HUES6 (cell line): Measurements from ENCODE around the gene FEZ2.

Experiments used
- H3K27ac ChIP-seq: 2 replicates; pipeline ENCODE4 v1.7.0; 2013; ENCODE audit warnings: low read depth, mild to moderate bottlenecking, low read length, inconsistent platforms
- H3K27me3 ChIP-seq: 2 replicates; pipeline ENCODE4 v1.6.1; 2013; ENCODE audit warnings: low read length; ENCODE audit not compliant: control insufficient read depth, insufficient read depth
- H3K36me3 ChIP-seq: 2 replicates; pipeline ENCODE4 v1.6.1; 2013; ENCODE audit warnings: low read length; ENCODE audit not compliant: control insufficient read depth, insufficient read depth
- H3K4me1 ChIP-seq: 2 replicates; pipeline ENCODE4 v1.6.1; 2013; ENCODE audit warnings: low read length; ENCODE audit not compliant: control insufficient read depth, insufficient read depth
- H3K4me3 ChIP-seq: 2 replicates; pipeline ENCODE4 v1.5.1; 2013; ENCODE audit warnings: low read depth, low read length
- H3K9ac ChIP-seq: one replicate; pipeline ENCODE4 v1.6.1; 2013; ENCODE audit warnings: mild to moderate bottlenecking, low read length
- H3K9me3 ChIP-seq: 2 replicates; pipeline ENCODE4 v1.6.1; 2013; ENCODE audit warnings: low read depth, low read length; ENCODE audit not compliant: control insufficient read depth, insufficient read depth

The FEZ2 gene

DNA sequence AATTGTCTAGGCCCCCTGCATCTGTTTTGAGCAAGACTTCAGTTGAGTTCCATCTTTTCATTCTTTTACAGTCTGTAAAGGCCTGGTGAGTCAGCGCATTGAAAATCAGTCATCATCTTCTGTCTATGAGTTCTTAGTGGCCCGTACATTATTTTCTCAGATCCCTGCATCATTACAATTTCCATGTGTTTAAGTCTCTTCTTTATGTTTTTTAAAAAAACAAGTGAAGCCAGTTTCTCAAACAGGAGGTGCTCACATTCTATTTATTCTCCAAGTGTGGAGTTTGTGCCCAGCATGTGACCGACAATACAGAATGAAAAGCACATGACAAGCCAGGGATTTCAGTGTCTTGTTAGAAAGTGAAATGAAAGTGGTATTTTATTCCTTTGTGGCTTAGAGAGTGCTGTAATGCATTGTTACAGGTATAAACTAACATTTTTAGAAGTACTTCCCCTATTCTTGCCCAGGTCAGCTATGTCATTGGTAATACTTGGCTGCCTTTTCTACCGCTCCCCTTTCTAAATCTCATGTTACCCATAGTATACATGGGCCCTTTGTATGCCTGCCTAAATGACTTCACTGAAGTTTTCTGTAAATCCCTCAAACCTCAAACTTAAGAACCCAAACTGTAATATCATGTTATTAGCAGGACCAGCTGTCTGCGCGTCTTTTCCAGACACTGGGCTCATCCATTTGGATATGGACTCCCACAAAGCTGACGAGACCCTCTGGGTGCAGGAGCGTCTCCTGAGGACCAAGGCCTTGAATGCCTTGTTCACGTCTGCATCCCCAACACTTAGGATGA lies 67.6 kb downstream of the FEZ2 start:
- Histone ChIP-seq H3K9ac (no peak overlapping the region), H3K27me3 (no peaks in the 10 kb centered on the region), H3K4me1 (peaks cover 14% of the 10 kb centered on the region; the same call in 1 of the 2 replicates), H3K9me3 (no peaks in the 10 kb centered on the region), H3K4me3 (no peak overlapping the region), H3K36me3 (peaks cover 19% of the 10 kb centered on the region), H3K27ac (peak overlapping the region; percentile 52; the same call in 1 of the 2 replicates)

DNA sequence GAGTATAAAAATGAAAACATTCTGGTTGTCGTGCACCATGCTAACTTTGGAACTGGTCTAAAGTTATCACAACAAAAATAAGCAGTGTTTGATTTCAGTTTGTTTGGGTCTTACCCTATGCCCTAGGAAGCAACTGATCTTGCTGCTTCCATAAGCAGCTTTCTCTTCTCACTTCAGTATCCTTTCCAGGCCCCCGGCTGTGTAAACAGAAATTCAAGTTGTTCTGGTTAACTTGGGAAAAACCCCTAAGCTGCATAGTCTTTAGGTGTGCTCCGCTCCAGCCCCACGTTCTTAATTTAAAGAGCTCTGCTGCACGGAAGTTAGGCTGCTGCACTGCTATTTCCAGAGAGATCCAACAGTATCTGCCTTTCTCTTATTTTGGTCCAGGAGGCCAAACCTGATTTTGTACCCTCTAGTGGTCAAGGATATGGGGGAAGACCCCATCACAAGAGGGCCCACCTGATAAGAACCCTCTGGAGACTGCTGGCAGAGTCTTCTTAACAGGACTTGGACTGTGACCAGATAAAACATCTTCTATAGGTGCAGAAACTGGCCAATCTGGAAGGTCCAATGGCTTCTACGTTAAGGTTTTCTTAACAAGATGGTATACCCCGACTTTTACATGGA lies 69.1 kb downstream of the FEZ2 start:
- no peak overlapping the region for H3K9ac ChIP-seq
- no peak overlapping the region for H3K27ac ChIP-seq
- no peaks in the 10 kb centered on the region for H3K9me3 ChIP-seq
- H3K27me3 ChIP-seq, result no peaks in the 10 kb centered on the region
- H3K36me3 ChIP-seq, result peaks cover 25% of the 10 kb centered on the region
- H3K4me1 ChIP-seq, result peaks cover 14% of the 10 kb centered on the region; the same call in 1 of the 2 replicates
- H3K4me3 ChIP-seq, result no peak overlapping the region

- H3K9ac ChIP-seq, result no peak overlapping the region
Observed at GRCh38 chr2:36528274-36528673, 69.7 kb downstream of the FEZ2 start.

DNA sequence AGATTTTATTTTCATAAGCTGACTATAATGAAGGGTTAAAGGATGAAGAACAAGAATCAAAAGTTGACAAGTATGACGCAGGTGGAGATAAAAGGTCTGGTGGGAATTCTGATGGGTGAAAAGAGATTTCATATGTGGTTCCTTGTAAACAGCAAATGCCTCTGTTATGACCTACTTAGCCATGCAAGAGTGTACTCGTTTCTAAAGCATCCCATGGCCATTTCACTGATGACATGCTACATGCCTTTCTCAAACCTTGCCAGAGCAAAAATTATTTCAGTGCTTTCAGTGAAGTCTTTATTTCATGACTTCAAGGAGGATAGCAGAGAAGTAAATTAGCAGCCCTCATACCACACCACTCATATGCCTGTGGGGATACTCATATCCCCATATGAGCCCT lies 71.7 kb downstream of the FEZ2 start:
- peaks cover 34% of the 10 kb centered on the region for H3K36me3 ChIP-seq
- H3K27me3 ChIP-seq, result no peaks in the 10 kb centered on the region
- H3K4me1 ChIP-seq, result peaks cover 14% of the 10 kb centered on the region; the same call in 1 of the 2 replicates

More at GRCh38 chr2:36528274-36528673, 69.7 kb downstream of the FEZ2 start:
- peaks cover 30% of the 10 kb centered on the region for H3K36me3 ChIP-seq
- peaks cover 14% of the 10 kb centered on the region; the same call in 1 of the 2 replicates for H3K4me1 ChIP-seq
- no peak overlapping the region for H3K4me3 ChIP-seq
- no peaks in the 10 kb centered on the region for H3K27me3 ChIP-seq
- H3K27ac ChIP-seq, result no peak overlapping the region
- no peaks in the 10 kb centered on the region for H3K9me3 ChIP-seq

GRCh38 chr2:36525245-36525644 lies 72.7 kb downstream of the FEZ2 start:
- H3K36me3 ChIP-seq, result peaks cover 44% of the 10 kb centered on the region
- no peaks in the 10 kb centered on the region for H3K9me3 ChIP-seq
- peaks cover 8% of the 10 kb centered on the region; the same call in 1 of the 2 replicates for H3K4me1 ChIP-seq
- no peak overlapping the region; the same call in 1 of the 2 replicates for H3K27ac ChIP-seq
- no peak overlapping the region for H3K9ac ChIP-seq
- H3K4me3 ChIP-seq, result no peak overlapping the region
- H3K27me3 ChIP-seq, result no peaks in the 10 kb centered on the region

More for the DNA sequence above, 71.7 kb downstream of the FEZ2 start:
- no peak overlapping the region for H3K27ac ChIP-seq
- H3K4me3 ChIP-seq, result no peak overlapping the region
- H3K9ac ChIP-seq, result no peak overlapping the region
- no peaks in the 10 kb centered on the region for H3K9me3 ChIP-seq

DNA sequence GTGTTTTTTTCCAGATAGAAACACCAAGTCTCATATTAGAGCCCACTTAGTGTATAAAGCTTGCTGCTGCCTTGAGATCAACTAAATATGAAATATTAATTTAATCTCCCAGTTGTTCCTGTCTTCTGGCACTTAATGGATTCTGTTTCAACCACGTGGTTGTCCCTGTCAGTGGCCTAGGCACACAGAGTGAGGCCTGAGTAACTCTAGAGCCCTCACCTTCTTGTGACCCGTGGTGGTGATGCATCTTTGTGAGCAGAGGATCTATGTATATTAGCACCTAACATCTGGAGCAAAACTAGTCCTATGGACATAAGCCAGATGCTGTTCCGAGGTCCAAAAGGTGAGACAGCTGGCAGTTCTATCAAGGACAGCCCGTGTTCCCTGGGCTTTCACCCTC lies 74.8 kb downstream of the FEZ2 start:
- H3K27ac ChIP-seq, result no peak overlapping the region
- H3K4me1 ChIP-seq, result peaks cover 1% of the 10 kb centered on the region; the same call in 1 of the 2 replicates
- no peak overlapping the region for H3K9ac ChIP-seq
- H3K4me3 ChIP-seq, result no peak overlapping the region
- H3K9me3 ChIP-seq, result no peaks in the 10 kb centered on the region
- peaks cover 64% of the 10 kb centered on the region for H3K36me3 ChIP-seq
- no peaks in the 10 kb centered on the region for H3K27me3 ChIP-seq

GRCh38 chr2:36520431-36520830 lies 77.5 kb downstream of the FEZ2 start:
- Histone ChIP-seq H3K27me3 (no peaks in the 10 kb centered on the region), H3K4me1 (no peaks in the 10 kb centered on the region), H3K9ac (no peak overlapping the region), H3K27ac (no peak overlapping the region), H3K36me3 (peaks cover 86% of the 10 kb centered on the region), H3K4me3 (no peak overlapping the region), H3K9me3 (no peaks in the 10 kb centered on the region)

- H3K9me3 ChIP-seq, result no peaks in the 10 kb centered on the region
- no peak overlapping the region for H3K27ac ChIP-seq
- H3K4me1 ChIP-seq, result no peaks in the 10 kb centered on the region
- no peaks in the 10 kb centered on the region for H3K27me3 ChIP-seq
- H3K4me3 ChIP-seq, result no peak overlapping the region
- H3K9ac ChIP-seq, result no peak overlapping the region
- peaks cover 98% of the 10 kb centered on the region for H3K36me3 ChIP-seq
Observed at GRCh38 chr2:36516136-36516870, 81.7 kb downstream of the FEZ2 start.

GRCh38 chr2:36515538-36515937 lies 82.4 kb downstream of the FEZ2 start:
- Histone ChIP-seq H3K4me1 (no peaks in the 10 kb centered on the region), H3K27ac (no peak overlapping the region), H3K9me3 (no peaks in the 10 kb centered on the region), H3K27me3 (no peaks in the 10 kb centered on the region), H3K36me3 (peaks cover 91% of the 10 kb centered on the region), H3K9ac (no peak overlapping the region), H3K4me3 (no peak overlapping the region)

- Histone ChIP-seq H3K36me3 (peaks cover 73% of the 10 kb centered on the region), H3K4me1 (no peaks in the 10 kb centered on the region), H3K9me3 (no peaks in the 10 kb centered on the region), H3K9ac (no peak overlapping the region), H3K4me3 (no peak overlapping the region), H3K27ac (no peak overlapping the region), H3K27me3 (no peaks in the 10 kb centered on the region)
Observed at GRCh38 chr2:36513661-36514060, 84.3 kb downstream of the FEZ2 start.
